Mesendoderm (in vitro differentiated cells): ENCODE data around the gene COL7A1.

Experiments used
- DNase-seq: peaks from one replicate; pipeline ENCODE4 v3.0.0; 2013
- H2AK5ac ChIP-seq: 2 replicates; pipeline ENCODE4 v1.6.1; 2013; ENCODE audit warnings: low read length, inconsistent platforms
- H2BK120ac ChIP-seq: 2 replicates; pipeline ENCODE4 v1.6.1; 2013; ENCODE audit warnings: low read depth, mild to moderate bottlenecking, low read length, moderate library complexity, mixed read lengths
- H2BK15ac ChIP-seq: replicated peaks from 2 replicates; pipeline ENCODE4 v1.6.1; 2013; ENCODE audit warnings: low read depth, mild to moderate bottlenecking, moderate library complexity
- H2BK5ac ChIP-seq: 2 replicates; pipeline ENCODE4 v1.6.1; 2013; ENCODE audit warnings: low read length, inconsistent platforms
- H3K18ac ChIP-seq: 2 replicates; pipeline ENCODE4 v1.6.1; 2013; ENCODE audit warnings: mild to moderate bottlenecking, low read length, mixed read lengths
- H3K23ac ChIP-seq: one replicate; pipeline ENCODE4 v1.6.1; 2013; ENCODE audit warnings: low read length
- H3K27ac ChIP-seq: 2 replicates; pipeline ENCODE4 v1.5.1; 2013; ENCODE audit warnings: low read depth, mild to moderate bottlenecking, inconsistent platforms, low read length, moderate library complexity
- H3K27me3 ChIP-seq: 2 replicates; pipeline ENCODE4 v1.6.1; 2013; ENCODE audit warnings: low read length, control low read depth, mild to moderate bottlenecking, inconsistent platforms; ENCODE audit not compliant: insufficient read depth, poor library complexity
- H3K36me3 ChIP-seq: 2 replicates; pipeline ENCODE4 v1.6.1; 2013; ENCODE audit warnings: low read length, inconsistent platforms; ENCODE audit not compliant: control insufficient read depth, insufficient read depth
- H3K4ac ChIP-seq: one replicate; pipeline ENCODE4 v1.6.1; 2013; ENCODE audit warnings: low read depth, mild to moderate bottlenecking, low read length, moderate library complexity
- H3K4me1 ChIP-seq: 2 replicates; pipeline ENCODE4 v1.6.1; 2013; ENCODE audit warnings: low read depth, low read length, inconsistent platforms; ENCODE audit not compliant: control insufficient read depth
- H3K4me2 ChIP-seq: 2 replicates; pipeline ENCODE4 v1.6.1; 2013; ENCODE audit warnings: low read length
- H3K4me3 ChIP-seq: 2 replicates; pipeline ENCODE4 v1.5.1; 2013; ENCODE audit warnings: mild to moderate bottlenecking, low read length
- H3K56ac ChIP-seq: one replicate; pipeline ENCODE4 v1.6.1; 2013; ENCODE audit warnings: low read length
- H3K79me1 ChIP-seq: 2 replicates; pipeline ENCODE4 v1.6.1; 2013; ENCODE audit warnings: low read length, inconsistent platforms
- H3K79me2 ChIP-seq: 2 replicates; pipeline ENCODE4 v1.6.1; 2013; ENCODE audit warnings: mild to moderate bottlenecking, low read length; ENCODE audit not compliant: control insufficient read depth, insufficient read depth
- H3K9ac ChIP-seq: 2 replicates; pipeline ENCODE4 v1.6.1; 2013; ENCODE audit warnings: low read length, inconsistent platforms
- H4K5ac ChIP-seq: one replicate; pipeline ENCODE4 v1.6.1; 2013; ENCODE audit warnings: low read length
- H4K8ac ChIP-seq: one replicate; pipeline ENCODE4 v1.6.1; 2013; ENCODE audit warnings: low read depth, mild to moderate bottlenecking, control low read depth, low read length, moderate library complexity
- WGBS: extraction: QIAGEN DNeasy Blood & Tissue Kit; methylation state at CpG from one replicate; pipeline ENCODE4 v1.1.7; 2013; ENCODE audit warnings: low lambda C conversion rate, missing lambda C conversion rate; ENCODE audit not compliant: insufficient coverage; ENCODE audit errors: extremely low coverage; 5-methylcytosine and 5-hydroxymethylcytosine counted together

Gene COL7A1

DNA sequence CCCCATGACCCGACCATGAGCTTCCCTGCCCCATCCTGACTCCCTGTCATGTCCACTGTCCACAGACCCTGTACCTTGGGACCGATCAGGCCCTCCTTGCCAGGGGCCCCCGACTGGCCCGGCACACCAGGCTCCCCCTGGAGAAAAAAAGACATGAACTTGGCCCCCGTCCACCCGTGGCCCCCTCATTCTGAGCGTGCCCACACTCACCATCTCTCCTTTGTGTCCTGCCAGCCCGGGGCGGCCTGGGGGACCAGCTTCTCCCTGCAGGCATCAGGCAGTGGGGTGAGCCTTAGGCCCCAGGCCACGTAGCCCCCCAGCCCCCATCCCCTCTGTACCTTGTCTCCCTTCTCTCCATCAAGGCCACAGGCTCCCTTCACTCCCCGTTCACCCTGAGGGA, 27.6 kb downstream of the COL7A1 start:
- Histone ChIP-seq H2BK15ac (no peak overlapping the region), H3K4ac (no peak overlapping the region), H4K5ac (no peak overlapping the region), H3K9ac (no peak overlapping the region), H2BK5ac (no peak overlapping the region), H3K4me2 (no peak overlapping the region), H2AK5ac (no peak overlapping the region), H2BK120ac (no peak overlapping the region), H3K56ac (no peak overlapping the region), H4K8ac (no peak overlapping the region), H3K4me1 (no peaks in the 10 kb centered on the region), H3K23ac (no peak overlapping the region), H3K27me3 (no peaks in the 10 kb centered on the region), H3K27ac (no peak overlapping the region), H3K4me3 (no peak overlapping the region), H3K18ac (no peak overlapping the region), H3K79me2 (no peaks in the 10 kb centered on the region), H3K79me1 (no peaks in the 10 kb centered on the region), H3K36me3 (no peaks in the 10 kb centered on the region)
- no CpG with 5 or more reads among the region's 11 CpGs for WGBS
- DNase-seq, result no peak

DNA sequence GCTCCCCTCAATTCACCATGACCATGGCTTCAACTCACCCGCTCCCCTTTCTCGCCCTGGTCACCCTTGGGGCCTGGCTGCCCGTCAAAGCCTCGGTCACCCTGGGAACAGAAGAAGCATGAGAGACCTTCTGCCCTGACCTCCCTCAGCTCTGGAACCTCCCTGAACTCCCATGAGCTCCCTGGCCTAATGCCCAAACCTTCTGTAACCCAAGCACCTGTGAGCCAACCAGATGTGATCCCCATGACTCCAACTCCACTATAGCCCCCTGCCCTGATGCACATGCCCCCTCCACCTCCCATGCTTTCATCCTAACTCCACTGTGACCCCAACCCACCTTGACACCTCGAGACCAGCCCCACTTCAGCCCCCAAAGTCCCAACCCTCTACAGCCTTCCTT, 28.0 kb downstream of the COL7A1 start:
- WGBS, result no CpG with 5 or more reads among the region's 5 CpGs
- no peak for DNase-seq
- H3K4me1 ChIP-seq, result no peaks in the 10 kb centered on the region
- H2BK120ac ChIP-seq, result no peak overlapping the region
- H2BK5ac ChIP-seq, result no peak overlapping the region
- no peak overlapping the region for H3K56ac ChIP-seq
- no peak overlapping the region for H3K4me2 ChIP-seq
- no peaks in the 10 kb centered on the region for H3K79me1 ChIP-seq
- H3K79me2 ChIP-seq, result no peaks in the 10 kb centered on the region
- H4K5ac ChIP-seq, result no peak overlapping the region
- no peak overlapping the region for H3K4ac ChIP-seq
- H3K36me3 ChIP-seq, result no peaks in the 10 kb centered on the region
- H2BK15ac ChIP-seq, result no peak overlapping the region
- H2AK5ac ChIP-seq, result no peak overlapping the region
- H3K27ac ChIP-seq, result no peak overlapping the region
- no peak overlapping the region for H3K18ac ChIP-seq
- H4K8ac ChIP-seq, result no peak overlapping the region
- H3K9ac ChIP-seq, result no peak overlapping the region
- H3K23ac ChIP-seq, result no peak overlapping the region
- H3K4me3 ChIP-seq, result no peak overlapping the region
- H3K27me3 ChIP-seq, result no peaks in the 10 kb centered on the region

- H4K8ac ChIP-seq, result no peak overlapping the region
- no peaks in the 10 kb centered on the region for H3K36me3 ChIP-seq
- H2AK5ac ChIP-seq, result no peak overlapping the region
- H4K5ac ChIP-seq, result no peak overlapping the region
- no peaks in the 10 kb centered on the region for H3K79me2 ChIP-seq
- H3K4me2 ChIP-seq, result no peak overlapping the region
- no peaks in the 10 kb centered on the region for H3K4me1 ChIP-seq
- no peak overlapping the region for H3K9ac ChIP-seq
- H3K4me3 ChIP-seq, result no peak overlapping the region
- no peak overlapping the region for H2BK15ac ChIP-seq
- no peaks in the 10 kb centered on the region for H3K79me1 ChIP-seq
- no peak overlapping the region for H3K56ac ChIP-seq
- no peaks in the 10 kb centered on the region for H3K27me3 ChIP-seq
- H2BK5ac ChIP-seq, result no peak overlapping the region
- H3K4ac ChIP-seq, result no peak overlapping the region
- H2BK120ac ChIP-seq, result no peak overlapping the region
- H3K18ac ChIP-seq, result no peak overlapping the region
- no peak for DNase-seq
- H3K23ac ChIP-seq, result no peak overlapping the region
- H3K27ac ChIP-seq, result no peak overlapping the region
- WGBS, result no CpG with 5 or more reads among the region's 9 CpGs
Observed at GRCh38 chr3:48566401-48566760, 28.7 kb downstream of the COL7A1 start.

- Histone ChIP-seq H4K5ac (no peak overlapping the region), H2BK120ac (no peak overlapping the region), H2BK5ac (no peak overlapping the region), H3K9ac (no peak overlapping the region), H3K79me1 (no peaks in the 10 kb centered on the region), H3K4me3 (no peak overlapping the region), H3K23ac (no peak overlapping the region), H3K27ac (no peak overlapping the region), H3K79me2 (no peaks in the 10 kb centered on the region), H3K18ac (no peak overlapping the region), H3K27me3 (no peaks in the 10 kb centered on the region), H3K36me3 (no peaks in the 10 kb centered on the region), H3K4me1 (no peaks in the 10 kb centered on the region), H3K4me2 (no peak overlapping the region), H2AK5ac (no peak overlapping the region), H2BK15ac (no peak overlapping the region), H3K4ac (no peak overlapping the region), H4K8ac (no peak overlapping the region), H3K56ac (no peak overlapping the region)
- DNase-seq, result no peak
- no CpG with 5 or more reads among the region's 7 CpGs for WGBS
Observed at GRCh38 chr3:48565591-48566400, 29.3 kb downstream of the COL7A1 start.

GRCh38 chr3:48565186-48565585, 29.9 kb downstream of the COL7A1 start:
- Histone ChIP-seq H4K5ac (no peak overlapping the region), H4K8ac (no peak overlapping the region), H3K9ac (no peak overlapping the region), H3K18ac (no peak overlapping the region), H3K4me1 (peaks cover 2% of the 10 kb centered on the region), H3K27me3 (no peaks in the 10 kb centered on the region), H3K79me2 (no peaks in the 10 kb centered on the region), H3K27ac (no peak overlapping the region), H3K79me1 (no peaks in the 10 kb centered on the region), H3K4me2 (no peak overlapping the region), H3K36me3 (no peaks in the 10 kb centered on the region), H3K4me3 (no peak overlapping the region), H3K56ac (no peak overlapping the region), H2BK15ac (no peak overlapping the region), H2BK5ac (no peak overlapping the region), H3K23ac (no peak overlapping the region), H3K4ac (no peak overlapping the region), H2BK120ac (no peak overlapping the region), H2AK5ac (no peak overlapping the region)
- DNase-seq, result no peak
- WGBS, result no CpG with 5 or more reads among the region's 11 CpGs

- no peak overlapping the region for H4K5ac ChIP-seq
- no peak overlapping the region for H2BK15ac ChIP-seq
- H3K4me3 ChIP-seq, result no peak overlapping the region
- H3K18ac ChIP-seq, result no peak overlapping the region
- H3K56ac ChIP-seq, result no peak overlapping the region
- no peaks in the 10 kb centered on the region for H3K79me1 ChIP-seq
- H3K27me3 ChIP-seq, result no peaks in the 10 kb centered on the region
- no peaks in the 10 kb centered on the region for H3K79me2 ChIP-seq
- WGBS, result no CpG with 5 or more reads among the region's 11 CpGs
- no peak for DNase-seq
- H3K23ac ChIP-seq, result no peak overlapping the region
- H3K9ac ChIP-seq, result no peak overlapping the region
- H3K27ac ChIP-seq, result no peak overlapping the region
- H3K4me2 ChIP-seq, result no peak overlapping the region
- no peak overlapping the region for H4K8ac ChIP-seq
- no peaks in the 10 kb centered on the region for H3K36me3 ChIP-seq
- H3K4ac ChIP-seq, result no peak overlapping the region
- H2AK5ac ChIP-seq, result no peak overlapping the region
- H2BK120ac ChIP-seq, result no peak overlapping the region
- peaks cover 2% of the 10 kb centered on the region for H3K4me1 ChIP-seq
- no peak overlapping the region for H2BK5ac ChIP-seq
Observed at GRCh38 chr3:48564667-48565066, 30.5 kb downstream of the COL7A1 start.
